ENCODE results near the gene KCNK6. TPM values are rescaled to one million over a fixed set of nuclear protein-coding genes. Genes with fewer than 3 reads are reported as not detected.
A peak's percentile ranks its signal among the peaks of the same experiment; 100 is the strongest.
"Not testable (repeated sequence)": the region's sequence is repeated elsewhere in the genome, so short reads cannot be mapped to it uniquely, and the experiment has no call there.

KCNK6 gene
- total RNA-seq, 4 donors from 2014 or later: 2.3 to 13.0 (median 4.2) TPM

- Histone ChIP-seq H3K27ac (replicated peaks in 1 of 4) (peak overlapping the region in 2 of 4 donors; percentile 57 to 70), H3K9me3 (no peaks in the 10 kb centered on the region), H3K36me3 (no peaks in the 10 kb centered on the region), H3K4me1 (peaks cover 6 to 22% (median 21%) of the 10 kb centered on the region in 4 donors), H3K4me3 (peak overlapping the region; percentile 60 to 63 (median 62)), H3K27me3 (peaks cover 0 to 57% (median 6%) of the 10 kb centered on the region in 4 donors)
- WGBS: under 1% methylated on average over 19 of the region's 37 CpGs
- intact Hi-C loops (cut with DNase I): no loop called here
- TF ChIP-seq POLR2AphosphoS5 (IDR thresholded peaks at IDR 0.05): no peak
- TF ChIP-seq, protein P1, sequence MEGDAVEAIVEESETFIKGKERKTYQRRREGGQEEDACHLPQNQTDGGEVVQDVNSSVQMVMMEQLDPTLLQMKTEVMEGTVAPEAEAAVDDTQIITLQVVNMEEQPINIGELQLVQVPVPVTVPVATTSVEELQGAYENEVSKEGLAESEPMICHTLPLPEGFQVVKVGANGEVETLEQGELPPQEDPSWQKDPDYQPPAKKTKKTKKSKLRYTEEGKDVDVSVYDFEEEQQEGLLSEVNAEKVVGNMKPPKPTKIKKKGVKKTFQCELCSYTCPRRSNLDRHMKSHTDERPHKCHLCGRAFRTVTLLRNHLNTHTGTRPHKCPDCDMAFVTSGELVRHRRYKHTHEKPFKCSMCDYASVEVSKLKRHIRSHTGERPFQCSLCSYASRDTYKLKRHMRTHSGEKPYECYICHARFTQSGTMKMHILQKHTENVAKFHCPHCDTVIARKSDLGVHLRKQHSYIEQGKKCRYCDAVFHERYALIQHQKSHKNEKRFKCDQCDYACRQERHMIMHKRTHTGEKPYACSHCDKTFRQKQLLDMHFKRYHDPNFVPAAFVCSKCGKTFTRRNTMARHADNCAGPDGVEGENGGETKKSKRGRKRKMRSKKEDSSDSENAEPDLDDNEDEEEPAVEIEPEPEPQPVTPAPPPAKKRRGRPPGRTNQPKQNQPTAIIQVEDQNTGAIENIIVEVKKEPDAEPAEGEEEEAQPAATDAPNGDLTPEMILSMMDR (IDR thresholded peaks at IDR 0.05): peak in 1 of 3 experiments; percentile 50
- peak; percentile 93 for DNase-seq (ENCODE audit: extremely low spot score)
Measured at GRCh38 chr19:38361633-38362075, 42.0 kb downstream of the KCNK6 start.

GRCh38 chr19:38362076-38362945 lies 42.7 kb downstream of the KCNK6 start:
- TF ChIP-seq POLR2AphosphoS5 (IDR thresholded peaks at IDR 0.05) (peak in 1 of 2 donors; percentile 60), POLR2A (IDR thresholded peaks at IDR 0.05; ENCODE audit: low read depth) (no peak)
- peak overlapping the region; percentile 37 to 70 (median 50) for H3K27ac ChIP-seq (replicated peaks in 1 of 4)
- peak overlapping the region; percentile 60 to 63 (median 62) for H3K4me3 ChIP-seq
- peaks cover 6 to 22% (median 21%) of the 10 kb centered on the region in 4 donors for H3K4me1 ChIP-seq
- no peaks in the 10 kb centered on the region for H3K9me3 ChIP-seq
- intact Hi-C loops (cut with DNase I): no loop called here
- 3% methylated on average over 38 of the region's 68 CpGs for WGBS
- H3K27me3 ChIP-seq: peaks cover 0 to 56% (median 6%) of the 10 kb centered on the region in 4 donors
- peak; percentile 93 for DNase-seq (ENCODE audit: extremely low spot score)
- H3K36me3 ChIP-seq: no peaks in the 10 kb centered on the region

- H3K9me3 ChIP-seq; intact Hi-C loops (cut with DNase I); H3K36me3 ChIP-seq; DNase-seq (ENCODE audit: extremely low spot score); H3K27ac ChIP-seq (replicated peaks in 1 of 4): not testable (repeated sequence)
- Histone ChIP-seq H3K4me1 (peaks cover 6 to 22% (median 21%) of the 10 kb centered on the region in 4 donors), H3K27me3 (peaks cover 0 to 56% (median 6%) of the 10 kb centered on the region in 4 donors), H3K4me3 (peak overlapping the region; percentile 60 to 63 (median 62))
- WGBS: 83% methylated on average over 14 of the region's 16 CpGs
Measured at GRCh38 chr19:38362946-38363688, 43.5 kb downstream of the KCNK6 start.

GRCh38 chr19:38367041-38367440 lies 47.4 kb downstream of the KCNK6 start:
- peaks cover 0 to 32% (median 0%) of the 10 kb centered on the region in 4 donors for H3K27me3 ChIP-seq
- TF ChIP-seq, protein P1 (IDR thresholded peaks at IDR 0.05): no peak
- TF ChIP-seq POLR2A (IDR thresholded peaks at IDR 0.05; ENCODE audit: low read depth) (no peak), EP300 (IDR thresholded peaks at IDR 0.05) (no peak), POLR2AphosphoS5 (IDR thresholded peaks at IDR 0.05) (no peak)
- H3K4me1 ChIP-seq: peaks cover 6 to 11% (median 11%) of the 10 kb centered on the region in 4 donors
- no peak overlapping the region for H3K4me3 ChIP-seq
- no peaks in the 10 kb centered on the region for H3K9me3 ChIP-seq
- no peaks in the 10 kb centered on the region for H3K36me3 ChIP-seq
- no peak for DNase-seq (ENCODE audit: extremely low spot score)
- intact Hi-C loops (cut with DNase I): no loop called here
- H3K27ac ChIP-seq (replicated peaks in 1 of 4): no peak overlapping the region
- 76% methylated on average over 12 of the region's 12 CpGs for WGBS

GRCh38 chr19:38369584-38369983 lies 49.9 kb downstream of the KCNK6 start:
- Histone ChIP-seq H3K27ac (replicated peaks in 1 of 4) (no peak overlapping the region), H3K4me3 (no peak overlapping the region), H3K27me3 (peaks cover 0 to 32% (median 0%) of the 10 kb centered on the region in 4 donors), H3K9me3 (no peaks in the 10 kb centered on the region), H3K36me3 (no peaks in the 10 kb centered on the region), H3K4me1 (peaks cover 0 to 5% (median 4%) of the 10 kb centered on the region in 4 donors)
- TF ChIP-seq EP300 (IDR thresholded peaks at IDR 0.05) (no peak), POLR2AphosphoS5 (IDR thresholded peaks at IDR 0.05) (no peak), POLR2A (IDR thresholded peaks at IDR 0.05; ENCODE audit: low read depth) (no peak)
- TF ChIP-seq, protein P1 (IDR thresholded peaks at IDR 0.05): no peak
- 86% methylated on average over 2 of the region's 2 CpGs for WGBS
- no peak for DNase-seq (ENCODE audit: extremely low spot score)
- intact Hi-C loops (cut with DNase I): no loop called here
